CD4-positive, alpha-beta T cell (primary cell): ENCODE data around the gene CXCL1. TPM values are rescaled to one million over a fixed set of nuclear protein-coding genes. Genes with fewer than 3 reads are reported as not detected.

Experiments used
- ATAC-seq: fragments of 200-7000 bp; cut with Tn5 transposase; one replicate; pipeline ENCODE4 v1.10.0; 2022; ENCODE audit warnings: mild to moderate bottlenecking; ENCODE audit not compliant: poor library complexity
- CTCF ChIA-PET: fragments of 350-600 bp; sonication (Branson Sonifier 250); formaldehyde crosslinking; loops from one replicate; lab custom pipeline; 2021; ENCODE audit warnings: antibody characterized with exemption, inconsistent platforms; lab: Charles Lee
- POLR2A ChIA-PET: fragments of 350-600 bp; sonication (Branson Sonifier 250); formaldehyde crosslinking; loops from one replicate; lab custom pipeline; 2021; ENCODE audit warnings: antibody characterized with exemption, inconsistent platforms; lab: Charles Lee
- DNase-seq, 14 experiments: peaks; one replicate each; pipeline ENCODE4 v3.0.0-alpha.2; 2013 to 2020; ENCODE audit warnings: mixed read lengths in 2 of 14
- H3K27ac ChIP-seq, 2 donors: one replicate each; pipeline versions ENCODE4 v1.5.1 to v1.7.0; 2013; ENCODE audit warnings: low read length in 2 of 2, low read depth in 1 of 2, mild to moderate bottlenecking in 1 of 2
- H3K27me3 ChIP-seq, 2 experiments: 1 replicate in 1 of 2; 2 replicates in 1 of 2; pipeline versions ENCODE4 v1.6.1 to v1.7.0; 2013; ENCODE audit warnings: low read length in 2 of 2, control low read depth in 1 of 2, mild to moderate bottlenecking in 1 of 2, moderate library complexity in 1 of 2; ENCODE audit not compliant: insufficient read depth in 2 of 2, control insufficient read depth in 1 of 2
- H3K36me3 ChIP-seq: one replicate; pipeline ENCODE4 v1.6.1; 2013; ENCODE audit warnings: low read length, control low read depth; ENCODE audit not compliant: insufficient read depth
- H3K4me1 ChIP-seq: one replicate; pipeline ENCODE4 v1.6.1; 2013; ENCODE audit warnings: low read length, control low read depth; ENCODE audit not compliant: insufficient read depth
- H3K4me3 ChIP-seq: one replicate; pipeline ENCODE4 v1.5.1; 2013; ENCODE audit warnings: mild to moderate bottlenecking, low read length, moderate library complexity
- H3K9me3 ChIP-seq, 2 experiments: 1 replicate in 1 of 2; 2 replicates in 1 of 2; pipeline versions ENCODE4 v1.6.1 to v1.7.0; 2013; ENCODE audit warnings: low read length in 2 of 2, mild to moderate bottlenecking in 2 of 2, control low read depth in 1 of 2, moderate library complexity in 1 of 2; ENCODE audit not compliant: control insufficient read depth in 1 of 2, insufficient read depth in 1 of 2
- H3K27ac Mint-ChIP-seq: one replicate; pipeline ENCODE4 v1.8.0; 2020; ENCODE audit warnings: mixed read lengths
- H3K27me3 Mint-ChIP-seq: one replicate; pipeline ENCODE4 v1.8.0; 2021; ENCODE audit warnings: mixed read lengths
- H3K36me3 Mint-ChIP-seq: one replicate; pipeline ENCODE4 v1.8.0; 2021; ENCODE audit warnings: low read depth, mixed read lengths
- H3K4me1 Mint-ChIP-seq: one replicate; pipeline ENCODE4 v1.8.0; 2021; ENCODE audit warnings: low read depth, mixed read lengths
- H3K4me3 Mint-ChIP-seq: one replicate; pipeline ENCODE4 v1.8.0; 2020; ENCODE audit warnings: mild to moderate bottlenecking, mixed read lengths
- H3K9me3 Mint-ChIP-seq: one replicate; pipeline ENCODE4 v1.8.0; 2020; ENCODE audit warnings: mixed read lengths
- CTCF ChIP-seq: fragments of 200-600 bp; IDR thresholded peaks from one replicate; pipeline ENCODE4 v1.8.0; 2022; ENCODE audit warnings: antibody characterized with exemption, mild to moderate bottlenecking
- intact Hi-C, 2 experiments: fragments of 100-400 bp; cut with DNase I in 1 of 2; cut with micrococcal nuclease in 1 of 2; formaldehyde crosslinking; loops; one replicate each; pipeline versions ENCODE4 v1.15.1 to v1.9.0; 2023 to 2025; cut with DNase I, micrococcal nuclease
- total RNA-seq, 174 experiments: library from RNA in 2 of 174; stranded (reverse) in 2 of 174; gene quantifications; one replicate each; pipeline ENCODE4 v1.2.3 and lab custom pipeline; 2021 to 2026

The CXCL1 gene
- total RNA-seq, 2 experiments from 2014 or later = not detected

- no peaks in the 10 kb centered on the region for H3K4me1 Mint-ChIP-seq
- no peak overlapping the region for H3K4me3 Mint-ChIP-seq
- Histone ChIP-seq H3K4me1 (no peaks in the 10 kb centered on the region), H3K36me3 (no peaks in the 10 kb centered on the region), H3K9me3 (no peaks in the 10 kb centered on the region), H3K27me3 (no peaks in the 10 kb centered on the region), H3K27ac (no peak overlapping the region), H3K4me3 (no peak overlapping the region)
- no peak overlapping the region for H3K27ac Mint-ChIP-seq
- H3K36me3 Mint-ChIP-seq = no peaks in the 10 kb centered on the region
- no peak for ATAC-seq
- no peaks in the 10 kb centered on the region for H3K9me3 Mint-ChIP-seq
- DNase-seq = no peak
- intact Hi-C loops = no loop called here
- TF ChIP-seq CTCF = no peak
- ChIA-PET CTCF (no interaction called here), POLR2A (no interaction called here)
- H3K27me3 Mint-ChIP-seq = no peaks in the 10 kb centered on the region
Observed at GRCh38 chr4:73918058-73918457, 48.9 kb downstream of the CXCL1 start.

- Histone ChIP-seq H3K27me3 (no peaks in the 10 kb centered on the region), H3K4me3 (no peak overlapping the region), H3K4me1 (no peaks in the 10 kb centered on the region), H3K27ac (no peak overlapping the region), H3K36me3 (no peaks in the 10 kb centered on the region), H3K9me3 (no peaks in the 10 kb centered on the region)
- H3K27me3 Mint-ChIP-seq = no peaks in the 10 kb centered on the region
- no peak overlapping the region for H3K27ac Mint-ChIP-seq
- no peaks in the 10 kb centered on the region for H3K9me3 Mint-ChIP-seq
- H3K4me3 Mint-ChIP-seq = no peak overlapping the region
- intact Hi-C loops = no loop called here
- H3K36me3 Mint-ChIP-seq = no peaks in the 10 kb centered on the region
- TF ChIP-seq CTCF = no peak
- no peak for DNase-seq
- ATAC-seq = no peak
- POLR2A ChIA-PET = no interaction called here
- H3K4me1 Mint-ChIP-seq = no peaks in the 10 kb centered on the region
- CTCF ChIA-PET = no interaction called here
Observed at GRCh38 chr4:73919691-73920090, 50.5 kb downstream of the CXCL1 start.

Other genes starting within 250 kb of the CXCL1 start
- under 1 TPM; 0.25 to 0.28 TPM for gene RASSF6, start 249.0 kb upstream of the CXCL1 start, total RNA-seq
- gene CXCL8, start 128.8 kb upstream of the CXCL1 start, total RNA-seq = 10 to 100 TPM in 1 of 2 experiments, 1 to 10 TPM in 1; 9.9 to 11.4 TPM
- not detected for gene CXCL6, start 32.7 kb upstream of the CXCL1 start, total RNA-seq
- gene PF4V1, start 16.1 kb upstream of the CXCL1 start, total RNA-seq = not detected
- not detected for gene PF4, start 112.6 kb downstream of the CXCL1 start, total RNA-seq
- under 1 TPM; 0.52 to 0.95 TPM for gene PPBP, start 118.8 kb downstream of the CXCL1 start, total RNA-seq
- not detected for gene CXCL5, start 129.3 kb downstream of the CXCL1 start, total RNA-seq
- gene CXCL3, start 169.3 kb downstream of the CXCL1 start, total RNA-seq = under 1 TPM; 0.30 to 0.61 TPM
- 1 to 10 TPM; 3.4 to 3.8 TPM for gene CXCL2, start 229.8 kb downstream of the CXCL1 start, total RNA-seq